ENCODE data around the gene DYRK2.
A peak's percentile ranks its signal among the peaks of the same experiment; 100 is the strongest.

DYRK2 gene

DNA sequence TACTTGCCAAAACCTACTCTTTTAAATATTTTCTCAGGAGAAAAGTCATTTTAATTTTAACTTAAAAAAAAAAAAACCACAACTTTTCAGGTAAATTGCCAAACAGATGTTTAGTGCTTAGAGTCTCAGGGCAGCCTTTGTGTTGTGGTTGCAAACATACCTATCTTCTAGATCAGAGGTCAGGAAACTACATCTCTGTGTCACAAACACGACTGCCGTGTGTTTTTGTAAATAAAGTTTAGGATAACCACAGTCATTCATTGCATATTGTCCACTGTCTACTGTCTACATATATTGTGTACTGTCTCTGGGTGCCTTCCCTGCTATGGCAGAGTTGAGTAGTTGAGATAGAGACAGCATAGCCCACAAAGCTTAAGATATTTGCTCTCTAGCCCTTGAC, 48.9 kb downstream of the DYRK2 start:
- ATAC-seq: no peak
- H3K4me3 Mint-ChIP-seq: no peak overlapping the region
- no peaks in the 10 kb centered on the region for H3K9me3 Mint-ChIP-seq
- DNase-seq (ENCODE audit: low spot score in 2 of 2): no peak
- H3K36me3 Mint-ChIP-seq: no peaks in the 10 kb centered on the region
- no peak overlapping the region for H3K27ac Mint-ChIP-seq
- peaks cover 38% of the 10 kb centered on the region for H3K4me1 Mint-ChIP-seq

DNA sequence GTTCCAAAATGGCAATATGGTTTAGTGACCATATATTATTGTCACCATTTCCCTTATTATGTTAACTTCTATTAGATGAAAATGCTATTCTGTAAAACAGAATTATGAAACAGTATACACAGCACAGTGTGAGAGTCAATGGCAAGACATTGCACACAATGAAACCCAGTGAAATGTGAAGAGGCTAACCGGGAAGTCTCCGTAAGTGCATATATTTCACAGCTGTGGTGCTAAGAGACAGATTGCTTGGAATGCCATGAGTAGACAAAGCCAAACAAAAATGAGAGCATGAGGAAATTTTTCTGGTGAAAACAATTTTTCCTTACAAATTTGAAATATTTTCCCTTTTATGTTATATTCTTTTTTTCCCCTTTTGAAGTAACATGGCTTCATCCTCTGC, 49.4 kb downstream of the DYRK2 start:
- H3K4me3 Mint-ChIP-seq: peak overlapping the region; percentile 49
- peak overlapping the region; percentile 29 for H3K27ac Mint-ChIP-seq
- ATAC-seq: no peak
- DNase-seq (ENCODE audit: low spot score in 2 of 2): no peak
- H3K9me3 Mint-ChIP-seq: no peaks in the 10 kb centered on the region
- peaks cover 38% of the 10 kb centered on the region for H3K4me1 Mint-ChIP-seq
- H3K36me3 Mint-ChIP-seq: no peaks in the 10 kb centered on the region

DNA sequence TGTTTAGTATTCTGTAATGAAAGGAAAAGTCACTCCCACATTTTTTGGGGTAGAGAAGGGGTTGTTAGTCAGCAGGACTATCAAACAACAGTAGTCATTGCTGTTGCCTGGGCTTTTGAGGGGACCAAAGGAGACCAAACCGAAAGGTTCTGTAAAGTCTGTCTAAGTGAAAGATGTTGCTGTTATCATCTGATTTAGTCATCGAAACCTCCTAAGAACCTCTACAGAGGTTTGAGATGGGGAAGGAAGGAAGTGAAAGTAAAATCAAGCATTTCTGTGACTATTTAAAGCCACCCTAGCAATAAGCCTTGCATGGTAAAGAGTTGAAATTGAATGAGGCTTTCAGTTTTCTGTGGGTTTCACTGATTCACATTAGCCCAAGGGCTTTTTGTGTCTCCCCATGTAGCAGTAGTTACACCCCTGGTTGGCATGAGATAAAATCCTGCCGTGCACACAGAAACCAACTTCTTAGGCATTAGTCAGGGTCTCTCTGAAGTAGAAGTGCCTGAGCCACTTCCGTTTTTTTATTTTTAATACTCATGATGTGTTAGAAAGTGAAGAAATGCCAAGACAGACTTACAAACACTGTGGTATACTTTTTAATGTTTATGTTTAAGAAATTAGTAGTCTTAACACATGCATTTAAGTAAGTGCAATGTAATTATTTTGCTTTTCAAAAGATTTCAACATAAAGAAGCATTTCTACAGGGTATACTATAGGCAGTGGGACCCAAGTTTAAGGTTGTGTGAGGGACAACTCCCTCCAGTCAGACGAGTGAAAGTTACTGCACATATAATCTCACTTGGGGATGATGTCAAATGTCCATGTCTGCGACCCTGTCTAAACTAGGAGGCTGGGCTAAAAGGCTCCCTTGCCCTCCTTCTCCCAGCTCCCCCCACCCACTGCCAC, 50.4 kb downstream of the DYRK2 start:
- Mint-ChIP-seq H3K27ac (peak overlapping the region; percentile 29), H3K4me3 (peak overlapping the region; percentile 49), H3K36me3 (no peaks in the 10 kb centered on the region), H3K9me3 (no peaks in the 10 kb centered on the region), H3K4me1 (peaks cover 38% of the 10 kb centered on the region)
- ATAC-seq (peak; percentile 96), DNase-seq (ENCODE audit: low spot score in 2 of 2) (peak; percentile 29 to 70)

GRCh38 chr12:67701121-67701520, 52.6 kb downstream of the DYRK2 start:
- no peak overlapping the region for H3K27ac Mint-ChIP-seq
- H3K9me3 Mint-ChIP-seq: no peaks in the 10 kb centered on the region
- DNase-seq (ENCODE audit: low spot score in 2 of 2): no peak
- no peak overlapping the region for H3K4me3 Mint-ChIP-seq
- H3K4me1 Mint-ChIP-seq: peaks cover 33% of the 10 kb centered on the region
- no peak for ATAC-seq
- no peaks in the 10 kb centered on the region for H3K36me3 Mint-ChIP-seq

DNA sequence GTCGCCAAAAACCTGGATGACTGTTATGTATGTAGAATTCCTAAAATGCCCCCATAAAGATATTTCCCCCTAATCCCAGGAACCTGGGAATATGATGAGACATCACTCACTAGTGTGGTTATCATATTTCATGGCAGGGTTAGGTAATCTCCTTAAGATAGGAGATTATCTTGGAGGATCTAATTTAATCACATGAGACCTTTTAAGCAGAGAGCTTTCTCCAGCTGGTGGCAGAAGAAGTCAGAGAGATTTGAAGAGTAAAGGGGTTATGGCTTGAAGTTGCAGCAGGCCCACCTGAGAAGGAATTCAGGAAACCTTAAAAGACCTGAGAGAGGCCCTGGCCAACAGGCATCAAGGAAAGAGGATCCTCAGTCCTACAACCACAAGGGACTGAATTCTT, 53.6 kb downstream of the DYRK2 start:
- Mint-ChIP-seq H3K9me3 (no peaks in the 10 kb centered on the region), H3K27ac (no peak overlapping the region), H3K4me3 (no peak overlapping the region), H3K36me3 (no peaks in the 10 kb centered on the region), H3K4me1 (peaks cover 30% of the 10 kb centered on the region)
- ATAC-seq (no peak), DNase-seq (ENCODE audit: low spot score in 2 of 2) (no peak)

DNA sequence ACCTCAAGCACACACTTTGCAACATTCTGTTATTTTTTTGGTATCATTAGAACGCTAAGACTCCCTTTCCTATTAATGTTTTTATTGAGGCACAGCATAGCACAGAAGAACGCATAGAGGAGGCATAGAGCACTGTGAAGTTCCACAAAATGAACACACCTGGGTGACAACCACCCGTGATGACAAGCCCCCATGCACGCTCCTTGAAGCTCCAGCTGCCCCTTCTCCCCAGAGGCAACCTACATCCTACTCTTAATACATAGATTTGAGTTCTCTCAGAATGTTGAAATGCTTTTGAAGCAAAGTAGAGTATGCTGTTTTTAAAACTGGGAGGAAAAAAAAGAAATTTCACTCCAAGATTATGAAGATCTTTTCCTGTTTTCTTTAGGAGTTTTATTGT, 55.5 kb downstream of the DYRK2 start:
- no peaks in the 10 kb centered on the region for H3K36me3 Mint-ChIP-seq
- peaks cover 16% of the 10 kb centered on the region for H3K4me1 Mint-ChIP-seq
- no peak for DNase-seq (ENCODE audit: low spot score in 2 of 2)
- no peaks in the 10 kb centered on the region for H3K9me3 Mint-ChIP-seq
- no peak for ATAC-seq
- H3K4me3 Mint-ChIP-seq: no peak overlapping the region
- H3K27ac Mint-ChIP-seq: no peak overlapping the region

DNA sequence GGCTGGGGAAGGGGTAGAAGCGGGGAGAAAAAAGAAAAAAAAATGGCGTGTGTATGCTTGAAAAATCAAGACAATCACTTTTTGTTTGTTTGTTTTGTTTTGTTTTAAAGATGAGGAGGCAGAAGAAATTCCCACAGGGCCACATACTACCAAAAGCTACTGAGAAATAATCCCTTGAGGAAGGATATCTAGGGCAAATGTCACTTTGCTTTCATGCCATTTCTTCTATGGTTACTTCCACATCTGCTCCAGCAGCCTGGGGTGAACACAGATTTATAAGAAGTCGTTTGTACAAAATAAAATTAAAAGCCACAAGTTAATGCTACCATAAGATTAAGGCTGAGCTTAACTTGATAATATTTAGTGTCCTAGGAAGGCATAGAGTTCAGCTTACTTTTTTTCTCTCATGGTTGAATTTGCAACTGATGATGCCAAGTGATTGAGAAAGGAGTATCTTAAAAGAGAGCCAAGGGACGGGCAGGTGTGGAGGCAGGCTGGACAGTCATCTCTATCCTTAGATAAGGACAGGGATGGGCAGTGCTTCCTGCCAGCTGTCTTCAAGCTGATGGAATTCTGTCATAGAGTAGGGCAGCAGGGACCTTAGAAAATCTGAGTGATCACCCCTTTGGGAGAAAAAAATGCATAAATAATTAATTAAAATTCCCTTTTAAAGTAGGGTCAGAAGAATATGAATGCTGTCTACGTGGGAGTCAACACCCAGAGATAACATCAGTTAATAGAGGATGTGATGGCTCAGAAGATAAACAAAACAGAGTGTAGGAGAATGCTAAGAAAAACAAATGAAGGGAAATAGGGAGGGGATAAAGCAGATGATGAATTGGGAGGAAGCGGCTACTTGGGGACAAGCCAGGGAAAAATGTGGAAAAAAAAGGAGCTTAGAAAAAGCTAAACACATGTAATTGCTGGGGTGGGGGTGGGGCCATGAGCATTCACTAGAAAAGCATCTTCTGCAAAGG, 57.1 kb downstream of the DYRK2 start:
- Mint-ChIP-seq H3K4me1 (peaks cover 12% of the 10 kb centered on the region), H3K9me3 (no peaks in the 10 kb centered on the region), H3K36me3 (no peaks in the 10 kb centered on the region), H3K27ac (no peak overlapping the region), H3K4me3 (no peak overlapping the region)
- no peak for ATAC-seq
- DNase-seq (ENCODE audit: low spot score in 2 of 2): no peak

- DNase-seq (ENCODE audit: low spot score in 2 of 2): no peak
These were observed 60.9 kb downstream of the DYRK2 start for GRCh38 chr12:67709367-67709954.

GRCh38 chr12:67710582-67710981, 62.0 kb downstream of the DYRK2 start:
- H3K4me1 Mint-ChIP-seq: peaks cover 19% of the 10 kb centered on the region
- DNase-seq (ENCODE audit: low spot score in 2 of 2) (no peak), ATAC-seq (peak; percentile 58)
- no peak overlapping the region for H3K4me3 Mint-ChIP-seq
- H3K9me3 Mint-ChIP-seq: no peaks in the 10 kb centered on the region
- H3K36me3 Mint-ChIP-seq: no peaks in the 10 kb centered on the region
- no peak overlapping the region for H3K27ac Mint-ChIP-seq

More at GRCh38 chr12:67709367-67709954, 60.9 kb downstream of the DYRK2 start:
- Mint-ChIP-seq H3K4me1 (peaks cover 15% of the 10 kb centered on the region), H3K36me3 (no peaks in the 10 kb centered on the region), H3K4me3 (no peak overlapping the region), H3K9me3 (no peaks in the 10 kb centered on the region), H3K27ac (no peak overlapping the region)
- no peak for ATAC-seq

GRCh38 chr12:67712011-67712410, 63.5 kb downstream of the DYRK2 start:
- no peak for ATAC-seq
- Mint-ChIP-seq H3K27ac (no peak overlapping the region), H3K9me3 (no peaks in the 10 kb centered on the region), H3K36me3 (no peaks in the 10 kb centered on the region), H3K4me1 (peaks cover 12% of the 10 kb centered on the region), H3K4me3 (no peak overlapping the region)
- DNase-seq (ENCODE audit: low spot score in 2 of 2): no peak

GRCh38 chr12:67714648-67715047, 66.1 kb downstream of the DYRK2 start:
- DNase-seq (ENCODE audit: low spot score in 2 of 2) (no peak), ATAC-seq (no peak)
- Mint-ChIP-seq H3K9me3 (no peaks in the 10 kb centered on the region), H3K36me3 (no peaks in the 10 kb centered on the region), H3K4me1 (peaks cover 12% of the 10 kb centered on the region), H3K27ac (peak overlapping the region; percentile 53), H3K4me3 (no peak overlapping the region)

Measured in stimulated activated effector memory CD8-positive, alpha-beta T cell treated with anti-CD3 and anti-CD28 coated beads, Interleukin-12 subunit alpha, Interleukin-12 subunit beta, amount 100 ng/mL, for 72 hours (primary cell).